Fibroblast of gingiva (primary cell): ENCODE measurements around the gene PACRG.

Experiments
- DNase-seq: peaks from one replicate; pipeline ENCODE4 v3.0.0-alpha.2; 2011; ENCODE audit warnings: low read depth

Gene PACRG

DNA sequence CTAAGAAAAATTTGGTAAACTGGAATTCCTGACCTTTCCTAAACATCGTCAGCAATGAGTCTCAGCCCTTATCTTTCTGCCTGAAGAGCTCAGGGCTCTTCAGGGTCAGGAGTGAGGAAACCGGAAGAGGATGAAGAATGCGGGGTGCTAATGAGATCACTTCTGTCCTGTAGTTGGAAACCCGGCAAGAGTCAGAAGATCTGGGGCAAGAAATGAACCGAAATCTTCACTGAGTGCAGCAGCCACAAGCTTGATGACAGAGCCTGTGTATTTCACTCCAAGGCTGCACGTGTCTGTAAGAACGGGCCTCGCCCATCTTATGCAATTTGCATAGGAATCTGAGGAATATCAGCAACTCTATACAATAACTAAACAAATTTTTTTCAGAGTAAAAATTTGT is 626.3 kb downstream of the PACRG start:
- DNase-seq = no peak

GRCh38 chr6:163354761-163355425 is 627.1 kb downstream of the PACRG start:
- no peak for DNase-seq

DNA sequence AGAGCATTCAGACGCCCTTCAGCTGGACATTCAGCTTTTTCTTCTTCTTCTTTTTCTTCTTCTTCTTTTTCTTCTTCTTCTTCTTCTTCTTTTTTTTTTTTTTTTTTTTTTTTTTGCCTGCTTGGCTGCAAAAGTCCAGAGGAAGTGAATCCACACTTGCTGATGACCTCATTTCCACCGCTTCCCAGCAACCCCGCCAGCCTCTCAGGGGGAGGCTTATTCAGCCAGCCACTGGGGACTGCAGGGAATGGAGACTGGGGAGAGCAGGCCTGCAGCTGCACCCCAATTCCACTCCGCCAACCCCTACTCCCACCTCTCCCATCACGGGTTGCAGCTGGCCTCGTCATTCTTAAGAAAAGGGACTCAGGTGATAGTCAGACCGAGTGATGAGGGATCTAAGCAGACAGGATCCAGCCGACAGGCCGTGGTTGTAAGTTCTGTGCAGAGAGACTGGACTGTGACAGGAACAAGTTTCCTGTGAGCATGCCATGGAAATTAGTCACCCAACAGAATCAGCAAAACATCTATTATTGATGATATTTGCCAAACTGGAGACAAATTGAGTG is 627.7 kb downstream of the PACRG start:
- DNase-seq = no peak

GRCh38 chr6:163356324-163356723 is 628.5 kb downstream of the PACRG start:
- peak; percentile 37 for DNase-seq

DNA sequence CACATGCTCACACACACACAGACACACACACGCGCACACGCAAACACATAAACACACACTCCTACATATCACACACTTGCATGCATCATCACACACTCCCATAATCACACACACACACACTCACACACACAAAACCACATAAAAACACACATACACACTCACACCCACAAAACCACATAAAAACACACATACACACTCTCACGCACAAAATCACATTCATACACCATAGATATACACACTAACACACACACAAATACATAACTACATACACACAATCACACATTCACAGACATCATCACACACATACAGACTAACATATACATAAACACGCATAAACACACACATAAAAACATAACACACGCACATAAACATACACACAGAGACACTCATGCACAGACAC is 629.0 kb downstream of the PACRG start:
- no peak for DNase-seq

- DNase-seq = no peak
These were observed 636.9 kb downstream of the PACRG start for GRCh38 chr6:163364641-163365040.
